B cell (primary cell): ENCODE results near the gene NMNAT3.

Experiments
- CTCF ChIP-seq: fragments of 200-600 bp; IDR thresholded peaks from one replicate; pipeline ENCODE4 v1.8.0; 2022; ENCODE audit warnings: antibody characterized with exemption, mild to moderate bottlenecking
- EZH2 ChIP-seq: IDR thresholded peaks from 2 replicates; pipeline ENCODE4 v1.6.1; 2012; ENCODE audit warnings: borderline replicate concordance, low read depth, mild to moderate bottlenecking, moderate library complexity, low read length; ENCODE audit not compliant: insufficient read depth, poor library complexity, severe bottlenecking

GRCh38 chr3:139654637-139655365 lies 23.0 kb downstream of the NMNAT3 start:
- TF ChIP-seq CTCF (no peak), EZH2 (no peak)
